ENCODE results near the gene BPIFB1. TPM values are rescaled to one million over a fixed set of nuclear protein-coding genes. Genes with fewer than 3 reads are reported as not detected.

The BPIFB1 gene
- total and polyA plus RNA-seq, 9 of the 15 experiments (the other 6 are each of a cell fraction or from before 2014, with no cell fraction given): not detected

DNA sequence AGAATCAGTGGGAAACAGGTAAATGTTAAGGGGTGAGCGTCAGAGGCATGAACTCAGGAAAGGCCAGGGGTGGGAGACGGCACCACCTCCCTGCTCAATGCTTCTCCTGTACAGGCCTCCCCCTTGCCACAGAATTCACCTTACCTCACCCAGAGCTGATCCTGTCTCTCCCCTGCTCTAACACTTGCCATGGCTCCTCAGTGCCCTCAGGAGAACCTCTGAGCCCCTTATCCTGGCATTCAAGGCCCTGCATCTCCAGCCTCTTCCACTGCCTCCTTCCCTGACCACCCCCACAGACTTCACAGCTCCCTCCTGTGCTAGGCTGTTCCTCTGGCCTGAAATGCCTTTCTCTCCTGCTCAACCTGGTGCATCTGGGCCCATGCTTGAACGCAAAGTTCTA lies 33.9 kb downstream of the BPIFB1 start:
- TF ChIP-seq, protein P1, sequence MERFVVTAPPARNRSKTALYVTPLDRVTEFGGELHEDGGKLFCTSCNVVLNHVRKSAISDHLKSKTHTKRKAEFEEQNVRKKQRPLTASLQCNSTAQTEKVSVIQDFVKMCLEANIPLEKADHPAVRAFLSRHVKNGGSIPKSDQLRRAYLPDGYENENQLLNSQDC (CRISPR knock-in tag; IDR thresholded peaks at IDR 0.05): no peak
- TF ChIP-seq CBFA2T3 (IDR thresholded peaks at IDR 0.05) (no peak), OTX1 (CRISPR knock-in tag; IDR thresholded peaks at IDR 0.05) (no peak), ZNF384 (IDR thresholded peaks at IDR 0.05; ENCODE audit: low read depth, low read length) (no peak), ZNF175 (CRISPR knock-in tag; IDR thresholded peaks at IDR 0.05; ENCODE audit: low read depth) (no peak), MAFG (tag; conservative IDR thresholded peaks at IDR 0.05) (no peak), TCFL5 (CRISPR knock-in tag; conservative IDR thresholded peaks at IDR 0.05) (no peak)
- TF ChIP-seq, protein P2, sequence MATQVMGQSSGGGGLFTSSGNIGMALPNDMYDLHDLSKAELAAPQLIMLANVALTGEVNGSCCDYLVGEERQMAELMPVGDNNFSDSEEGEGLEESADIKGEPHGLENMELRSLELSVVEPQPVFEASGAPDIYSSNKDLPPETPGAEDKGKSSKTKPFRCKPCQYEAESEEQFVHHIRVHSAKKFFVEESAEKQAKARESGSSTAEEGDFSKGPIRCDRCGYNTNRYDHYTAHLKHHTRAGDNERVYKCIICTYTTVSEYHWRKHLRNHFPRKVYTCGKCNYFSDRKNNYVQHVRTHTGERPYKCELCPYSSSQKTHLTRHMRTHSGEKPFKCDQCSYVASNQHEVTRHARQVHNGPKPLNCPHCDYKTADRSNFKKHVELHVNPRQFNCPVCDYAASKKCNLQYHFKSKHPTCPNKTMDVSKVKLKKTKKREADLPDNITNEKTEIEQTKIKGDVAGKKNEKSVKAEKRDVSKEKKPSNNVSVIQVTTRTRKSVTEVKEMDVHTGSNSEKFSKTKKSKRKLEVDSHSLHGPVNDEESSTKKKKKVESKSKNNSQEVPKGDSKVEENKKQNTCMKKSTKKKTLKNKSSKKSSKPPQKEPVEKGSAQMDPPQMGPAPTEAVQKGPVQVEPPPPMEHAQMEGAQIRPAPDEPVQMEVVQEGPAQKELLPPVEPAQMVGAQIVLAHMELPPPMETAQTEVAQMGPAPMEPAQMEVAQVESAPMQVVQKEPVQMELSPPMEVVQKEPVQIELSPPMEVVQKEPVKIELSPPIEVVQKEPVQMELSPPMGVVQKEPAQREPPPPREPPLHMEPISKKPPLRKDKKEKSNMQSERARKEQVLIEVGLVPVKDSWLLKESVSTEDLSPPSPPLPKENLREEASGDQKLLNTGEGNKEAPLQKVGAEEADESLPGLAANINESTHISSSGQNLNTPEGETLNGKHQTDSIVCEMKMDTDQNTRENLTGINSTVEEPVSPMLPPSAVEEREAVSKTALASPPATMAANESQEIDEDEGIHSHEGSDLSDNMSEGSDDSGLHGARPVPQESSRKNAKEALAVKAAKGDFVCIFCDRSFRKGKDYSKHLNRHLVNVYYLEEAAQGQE (IDR thresholded peaks at IDR 0.05; ENCODE audit: borderline replicate concordance): no peak
- TF ChIP-seq, protein P2 (CRISPR knock-in tag; IDR thresholded peaks at IDR 0.05; ENCODE audit: low read depth): no peak
- TF ChIP-seq, protein P3, sequence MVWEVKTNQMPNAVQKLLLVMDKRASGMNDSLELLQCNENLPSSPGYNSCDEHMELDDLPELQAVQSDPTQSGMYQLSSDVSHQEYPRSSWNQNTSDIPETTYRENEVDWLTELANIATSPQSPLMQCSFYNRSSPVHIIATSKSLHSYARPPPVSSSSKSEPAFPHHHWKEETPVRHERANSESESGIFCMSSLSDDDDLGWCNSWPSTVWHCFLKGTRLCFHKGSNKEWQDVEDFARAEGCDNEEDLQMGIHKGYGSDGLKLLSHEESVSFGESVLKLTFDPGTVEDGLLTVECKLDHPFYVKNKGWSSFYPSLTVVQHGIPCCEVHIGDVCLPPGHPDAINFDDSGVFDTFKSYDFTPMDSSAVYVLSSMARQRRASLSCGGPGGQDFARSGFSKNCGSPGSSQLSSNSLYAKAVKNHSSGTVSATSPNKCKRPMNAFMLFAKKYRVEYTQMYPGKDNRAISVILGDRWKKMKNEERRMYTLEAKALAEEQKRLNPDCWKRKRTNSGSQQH (CRISPR knock-in tag; IDR thresholded peaks at IDR 0.05): no peak
- TF ChIP-seq, protein P4, sequence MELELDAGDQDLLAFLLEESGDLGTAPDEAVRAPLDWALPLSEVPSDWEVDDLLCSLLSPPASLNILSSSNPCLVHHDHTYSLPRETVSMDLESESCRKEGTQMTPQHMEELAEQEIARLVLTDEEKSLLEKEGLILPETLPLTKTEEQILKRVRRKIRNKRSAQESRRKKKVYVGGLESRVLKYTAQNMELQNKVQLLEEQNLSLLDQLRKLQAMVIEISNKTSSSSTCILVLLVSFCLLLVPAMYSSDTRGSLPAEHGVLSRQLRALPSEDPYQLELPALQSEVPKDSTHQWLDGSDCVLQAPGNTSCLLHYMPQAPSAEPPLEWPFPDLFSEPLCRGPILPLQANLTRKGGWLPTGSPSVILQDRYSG (tag; conservative IDR thresholded peaks at IDR 0.05; ENCODE audit: low read depth): no peak
- BruUV-seq (replicated peaks): no TSS peak
- no peaks in the 10 kb centered on the region for H3K9me3 ChIP-seq (replicated peaks; ENCODE audit: control insufficient read depth, insufficient read depth, low read depth, low read length)
- H3K27ac ChIP-seq (ENCODE audit: extremely low read depth, low read depth, low read length): no peak overlapping the region
- no peaks in the 10 kb centered on the region for H3K9me1 ChIP-seq (ENCODE audit: control insufficient read depth, insufficient read depth, low read length)
- ATAC-seq (peak; percentile 19; the same call in 1 of the 3 replicates), FAIRE-seq (no peak), DNase-seq (ENCODE audit: extremely low read depth in 1 of 4, low spot score in 3 of 4) (no peak)
- H2AFZ ChIP-seq (ENCODE audit: low read depth, low read length): no peak overlapping the region
- no peaks in the 10 kb centered on the region for H3K36me3 ChIP-seq (ENCODE audit: control insufficient read depth, insufficient read depth, low read length)
- WGBS (ENCODE audit: insufficient coverage, low coverage, missing lambda C conversion rate): 10% methylated on average over 3 of the region's 3 CpGs
- POLR2A ChIA-PET: interaction anchor here (0.6 kb wide), 1 partner anchor 23 kb away, joined by 3 read pairs; no protein-coding TSS in a partner anchor
- H3K27me3 ChIP-seq (ENCODE audit: control insufficient read depth in 2 of 2, insufficient read depth in 2 of 2, low read length in 2 of 2): peaks cover 54 to 79% of the 10 kb centered on the region in 2 experiments
- H3K79me2 ChIP-seq (ENCODE audit: control insufficient read depth, insufficient read depth, low read length): no peaks in the 10 kb centered on the region
- no peak overlapping the region for H3K4me2 ChIP-seq (ENCODE audit: insufficient read depth, low read length)
- intact Hi-C loops (cut with micrococcal nuclease) (no loop called here), in situ Hi-C loops (cut with MboI) (no loop called here)
- no peak overlapping the region for H3K9ac ChIP-seq (ENCODE audit: insufficient read depth in 1 of 2, low read depth in 2 of 2, low read length in 2 of 2)
- H3K4me1 ChIP-seq (replicated peaks in 1 of 2; ENCODE audit: control insufficient read depth in 2 of 2, insufficient read depth in 2 of 2, low read length in 2 of 2): no peaks in the 10 kb centered on the region
- H3K4me3 ChIP-seq: no peak overlapping the region
- CTCF ChIA-PET (ENCODE audit: low intra/inter-chr PET ratio): no interaction called here
- H4K20me1 ChIP-seq (replicated peaks; ENCODE audit: control insufficient read depth, insufficient read depth, low read length): peaks cover 8% of the 10 kb centered on the region; the same call in 1 of the 2 replicates

All from K562 (cell line).